ENCODE measurements around the gene ITGA1. TPM values are rescaled to one million over a fixed set of nuclear protein-coding genes. Genes with fewer than 3 reads are reported as not detected.
"Not testable (repeated sequence)": the region's sequence is repeated elsewhere in the genome, so short reads cannot be mapped to it uniquely, and the experiment has no call there.

Gene ITGA1
- total and polyA plus RNA-seq, 11 donors = 5.5 to 52.0 (median 23.3) TPM

DNA sequence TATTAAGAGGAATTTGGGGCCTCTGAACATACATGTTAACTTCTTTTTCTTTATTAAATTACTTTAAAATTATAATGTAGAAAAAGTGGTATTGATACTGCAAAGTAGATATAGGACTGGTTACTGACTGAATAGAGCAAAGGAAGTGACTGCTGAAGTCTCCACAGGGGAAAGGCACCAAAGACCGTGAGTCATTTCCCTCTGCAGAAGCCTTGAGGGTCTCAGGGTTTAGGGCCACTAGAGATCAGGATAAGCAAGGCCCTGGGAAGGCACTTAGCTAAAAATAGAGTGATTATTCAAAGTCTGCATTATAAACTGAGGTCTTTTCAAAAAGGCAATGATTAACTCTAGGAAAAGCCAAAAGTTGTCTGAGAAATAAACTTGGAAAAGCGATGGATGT, 44.7 kb upstream of the ITGA1 start:
- whole genome bisulfite sequencing, 4 donors = 55 to 70% (median 58%) methylated on average over 2 of the region's 2 CpGs
- Histone ChIP-seq H3K36me3 (no peaks in the 10 kb centered on the region), H3K4me1 (peaks cover 0 to 37% (median 15%) of the 10 kb centered on the region in 12 donors), H3K4me3 (no peak overlapping the region), H3K27me3 (no peaks in the 10 kb centered on the region), H3K9me3 (no peaks in the 10 kb centered on the region), H3K27ac (peak overlapping the region in 8 of 12 donors; percentile 7 to 66 (median 46))
- no peak for TF ChIP-seq POLR2A (IDR thresholded peaks at IDR 0.05)
- peak in 2 of 4 donors; percentile 61 to 80 for ATAC-seq
- no peak for DNase-seq
- intact Hi-C loops (cut with DNase I) = no loop called here

DNA sequence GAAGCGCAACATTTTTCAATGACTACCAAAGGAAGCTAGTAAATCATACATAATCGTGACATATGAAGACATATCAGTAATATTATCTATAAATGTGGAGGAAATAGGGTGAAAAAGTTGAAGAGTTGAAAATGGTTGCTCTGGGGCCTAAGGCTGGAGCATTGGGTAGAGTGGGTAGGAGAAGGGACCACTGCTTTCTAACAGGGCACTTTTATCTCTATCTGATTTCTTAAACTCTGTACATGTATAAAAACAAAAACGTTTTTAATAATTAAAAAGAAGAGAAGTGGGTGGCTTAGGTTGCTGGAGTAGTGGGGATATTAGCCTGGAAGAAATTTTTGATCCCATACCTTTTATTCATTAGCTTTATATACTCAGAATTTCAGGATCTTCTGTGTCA, 44.2 kb upstream of the ITGA1 start:
- intact Hi-C loops (cut with DNase I) = no loop called here
- Histone ChIP-seq H3K36me3 (no peaks in the 10 kb centered on the region), H3K4me1 (peaks cover 0 to 32% (median 15%) of the 10 kb centered on the region in 12 donors), H3K27me3 (no peaks in the 10 kb centered on the region), H3K9me3 (no peaks in the 10 kb centered on the region), H3K4me3 (no peak overlapping the region), H3K27ac (peak overlapping the region in 10 of 12 donors; percentile 2 to 66 (median 46))
- DNase-seq = no peak
- 59 to 65% (median 61%) methylated on average over 3 of the region's 3 CpGs for WGBS, 4 donors
- ATAC-seq = no peak
- TF ChIP-seq, protein P1, sequence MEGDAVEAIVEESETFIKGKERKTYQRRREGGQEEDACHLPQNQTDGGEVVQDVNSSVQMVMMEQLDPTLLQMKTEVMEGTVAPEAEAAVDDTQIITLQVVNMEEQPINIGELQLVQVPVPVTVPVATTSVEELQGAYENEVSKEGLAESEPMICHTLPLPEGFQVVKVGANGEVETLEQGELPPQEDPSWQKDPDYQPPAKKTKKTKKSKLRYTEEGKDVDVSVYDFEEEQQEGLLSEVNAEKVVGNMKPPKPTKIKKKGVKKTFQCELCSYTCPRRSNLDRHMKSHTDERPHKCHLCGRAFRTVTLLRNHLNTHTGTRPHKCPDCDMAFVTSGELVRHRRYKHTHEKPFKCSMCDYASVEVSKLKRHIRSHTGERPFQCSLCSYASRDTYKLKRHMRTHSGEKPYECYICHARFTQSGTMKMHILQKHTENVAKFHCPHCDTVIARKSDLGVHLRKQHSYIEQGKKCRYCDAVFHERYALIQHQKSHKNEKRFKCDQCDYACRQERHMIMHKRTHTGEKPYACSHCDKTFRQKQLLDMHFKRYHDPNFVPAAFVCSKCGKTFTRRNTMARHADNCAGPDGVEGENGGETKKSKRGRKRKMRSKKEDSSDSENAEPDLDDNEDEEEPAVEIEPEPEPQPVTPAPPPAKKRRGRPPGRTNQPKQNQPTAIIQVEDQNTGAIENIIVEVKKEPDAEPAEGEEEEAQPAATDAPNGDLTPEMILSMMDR (IDR thresholded peaks at IDR 0.05) = no peak
- no peak for TF ChIP-seq POLR2A (IDR thresholded peaks at IDR 0.05)

DNA sequence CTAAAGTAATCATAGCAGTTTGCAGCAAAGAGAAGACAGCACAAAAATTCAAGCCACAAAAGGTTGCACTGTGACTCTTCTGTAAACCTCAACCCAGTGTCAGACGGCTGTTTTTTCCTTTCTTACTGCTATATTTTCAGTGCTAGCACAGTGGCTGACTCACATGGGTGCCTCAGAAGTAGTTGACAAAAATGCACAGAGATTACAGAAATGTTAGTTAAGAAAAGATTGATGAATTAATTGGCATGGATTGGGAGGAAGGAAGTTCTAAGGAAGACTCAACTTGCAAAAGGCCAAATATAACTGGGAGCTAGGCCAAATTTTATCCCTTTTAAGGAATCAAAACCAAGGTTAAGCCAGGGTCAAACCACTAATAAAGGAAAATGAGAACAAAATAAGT, 43.7 kb upstream of the ITGA1 start:
- DNase-seq = no peak
- H3K27ac ChIP-seq = peak overlapping the region in 10 of 12 donors; percentile 2 to 66 (median 39)
- WGBS, 4 donors = 18 to 43% (median 33%) methylated on average over 1 of the region's 1 CpG

DNA sequence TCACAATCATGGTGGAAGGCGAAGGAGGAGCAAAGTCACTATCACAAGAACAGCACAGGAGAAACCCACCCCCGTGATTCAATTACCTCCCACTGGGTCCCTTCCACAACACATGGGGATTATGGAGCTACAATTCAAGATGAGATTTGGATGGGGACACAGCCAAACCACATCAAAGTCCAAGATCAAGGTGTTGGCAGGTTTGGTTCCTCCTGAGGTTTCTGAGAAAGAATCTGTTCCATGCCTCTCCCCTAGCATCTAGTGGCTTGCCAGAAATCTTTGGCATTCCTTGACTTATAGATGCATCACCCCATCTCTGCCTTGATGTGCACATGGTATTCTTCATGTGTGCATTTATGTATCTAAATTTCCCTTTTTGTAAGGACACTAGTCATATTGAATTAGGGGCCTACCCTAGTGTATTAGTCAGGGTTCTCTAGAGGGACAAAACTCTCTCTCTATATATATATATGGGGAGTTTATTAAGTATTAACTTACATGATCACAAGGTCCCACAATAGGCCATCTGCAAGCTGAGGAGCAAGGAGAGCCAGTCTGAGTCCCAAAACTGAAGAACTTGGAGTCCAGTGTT, 42.8 kb upstream of the ITGA1 start:
- DNase-seq; intact Hi-C loops (cut with DNase I); ATAC-seq: not testable (repeated sequence)

More for the DNA sequence above, 43.7 kb upstream of the ITGA1 start:
- no peak for TF ChIP-seq POLR2A (IDR thresholded peaks at IDR 0.05)
- TF ChIP-seq, protein P1 (IDR thresholded peaks at IDR 0.05) = no peak
- Histone ChIP-seq H3K4me1 (peaks cover 0 to 29% (median 15%) of the 10 kb centered on the region in 12 donors), H3K9me3 (no peaks in the 10 kb centered on the region), H3K36me3 (no peaks in the 10 kb centered on the region), H3K4me3 (no peak overlapping the region), H3K27me3 (no peaks in the 10 kb centered on the region)
- intact Hi-C loops (cut with DNase I) = no loop called here
- ATAC-seq = peak in 2 of 4 donors; percentile 46 to 62

DNA sequence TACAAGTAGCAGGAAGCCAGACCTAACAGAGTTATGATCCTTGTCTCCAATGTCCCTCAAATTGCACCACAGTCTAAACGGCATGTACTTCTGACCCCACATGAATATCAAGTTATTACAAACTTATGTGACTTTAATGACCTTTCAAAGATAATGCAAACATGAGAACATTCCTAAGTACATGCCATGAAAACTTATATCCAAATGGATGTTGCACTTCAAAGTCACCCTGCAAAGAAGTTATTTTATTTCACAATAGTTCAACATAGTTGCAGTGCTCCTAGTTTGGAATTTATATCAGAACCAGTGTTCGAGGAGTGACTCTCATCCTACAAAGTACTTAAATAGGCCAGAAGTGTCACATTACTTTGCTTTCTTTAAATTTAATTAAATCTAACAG, 41.2 kb upstream of the ITGA1 start:
- TF ChIP-seq POLR2A (IDR thresholded peaks at IDR 0.05) = no peak
- TF ChIP-seq, protein P1 (IDR thresholded peaks at IDR 0.05) = no peak
- Histone ChIP-seq H3K27me3 (no peaks in the 10 kb centered on the region), H3K4me1 (peaks cover 0 to 29% (median 15%) of the 10 kb centered on the region in 12 donors), H3K4me3 (no peak overlapping the region), H3K9me3 (no peaks in the 10 kb centered on the region), H3K36me3 (no peaks in the 10 kb centered on the region), H3K27ac (no peak overlapping the region)
- DNase-seq (no peak), ATAC-seq (no peak)
- intact Hi-C loops (cut with DNase I) = no loop called here
- WGBS, 4 donors = 72 to 80% (median 78%) methylated on average over 2 of the region's 2 CpGs

More for the DNA sequence above, 42.8 kb upstream of the ITGA1 start:
- H3K4me1 ChIP-seq = peaks cover 0 to 29% (median 15%) of the 10 kb centered on the region in 12 donors
- not testable (repeated sequence) for H3K36me3 ChIP-seq, H3K4me3 ChIP-seq, H3K9me3 ChIP-seq, H3K27me3 ChIP-seq
- WGBS, 4 donors = 86 to 93% (median 90%) methylated on average over 2 of the region's 2 CpGs
- H3K27ac ChIP-seq = peak overlapping the region in 6 of 12 donors; percentile 15 to 66 (median 50)
